Adrenal gland (tissue), 5 donors: Measurements from ENCODE around the gene ZNF284.
"Not testable (repeated sequence)": the region's sequence is repeated elsewhere in the genome, so short reads cannot be mapped to it uniquely, and the experiment has no call there.

Experiments used
- CTCF ChIP-seq, 6 experiments: fragments of 450-650 bp in 4 of 6; fragments of 200-600 bp in 2 of 6; sonication (generic) in 1 of 6; IDR thresholded peaks; 1 replicate in 5 of 6; 2 replicates in 1 of 6; pipeline versions ENCODE4 v1.5.1 to v1.8.0; 2016 to 2021; ENCODE audit warnings: antibody characterized with exemption in 6 of 6, mild to moderate bottlenecking in 2 of 6, moderate library complexity in 1 of 6
- POLR2A ChIP-seq, 2 donors: fragments of 450-650 bp; IDR thresholded peaks; one replicate each; pipeline ENCODE4 v1.6.1; 2017; ENCODE audit warnings: antibody characterized with exemption in 2 of 2, mild to moderate bottlenecking in 2 of 2, moderate library complexity in 1 of 2
- donor health status: DM: no; HTN: no; CAD: no.

- TF ChIP-seq CTCF, POLR2A (IDR thresholded peaks at IDR 0.05): not testable (repeated sequence)
These were observed 49.2 kb downstream of the ZNF284 start for GRCh38 chr19:44121162-44121561.
